Fibroblast of lung (primary cell): ENCODE data around the gene ERFL.

Experiments used
- CTCF ChIP-seq, 2 donors: IDR thresholded peaks in 1 of 2; conservative IDR thresholded peaks in 1 of 2; 1 replicate in 1 of 2; 2 replicates in 1 of 2; pipeline ENCODE4 v1.5.1; 2011 to 2012; ENCODE audit warnings: low read length in 2 of 2, control low read depth in 1 of 2, inconsistent platforms in 1 of 2, low read depth in 1 of 2, mild to moderate bottlenecking in 1 of 2
- EZH2 ChIP-seq: IDR thresholded peaks from 2 replicates; pipeline ENCODE4 v1.5.1; 2012; ENCODE audit warnings: low read length, control low read depth, mild to moderate bottlenecking; ENCODE audit errors: missing control alignments

DNA sequence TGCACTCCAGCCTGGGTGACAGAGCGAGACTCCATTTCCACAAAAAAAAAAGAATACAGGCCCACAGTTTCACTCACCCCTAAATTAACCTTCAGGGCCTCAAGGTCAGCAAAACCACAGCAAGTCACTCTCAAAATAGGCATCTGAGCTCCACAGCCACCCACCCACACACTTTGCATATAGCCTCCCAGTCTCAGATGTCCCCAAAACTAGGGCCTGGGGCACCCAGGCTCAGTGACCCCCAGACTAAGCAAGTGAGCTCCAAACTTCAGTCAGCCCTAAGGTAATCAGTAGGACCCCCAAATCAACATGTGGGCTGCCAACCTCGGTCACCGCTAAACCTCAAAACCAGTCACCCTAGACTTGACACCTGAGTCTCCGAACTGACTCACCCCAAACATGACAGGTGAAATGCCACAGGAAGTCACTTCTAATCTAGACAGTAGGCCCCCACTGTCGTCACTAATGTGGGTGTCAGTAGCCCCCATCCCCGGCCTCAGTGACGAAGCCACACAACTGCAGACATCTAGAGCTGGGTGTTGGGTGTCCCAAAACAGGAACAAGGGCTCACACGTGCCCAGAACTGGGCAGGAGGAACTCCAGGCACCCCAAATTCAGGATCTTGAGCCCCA, 17.0 kb upstream of the ERFL start:
- TF ChIP-seq CTCF (conservative IDR thresholded peaks at IDR 0.05 in 1 of 2, IDR thresholded peaks at IDR 0.05 in 1 of 2; ENCODE audit: low read depth in 1 of 2, low read length in 2 of 2) (no peak), EZH2 (no peak)
